ENCODE results near the gene PIGU.

PIGU gene

GRCh38 chr20:34578521-34578920 lies 98.4 kb downstream of the PIGU start:
- DNase-seq (ENCODE audit: low read depth) = no peak

GRCh38 chr20:34578025-34578424 lies 98.9 kb downstream of the PIGU start:
- DNase-seq (ENCODE audit: low read depth) = no peak

GRCh38 chr20:34577061-34577460 lies 99.8 kb downstream of the PIGU start:
- no peak for DNase-seq (ENCODE audit: low read depth)

- no peak for DNase-seq (ENCODE audit: low read depth)
Observed at GRCh38 chr20:34575756-34576155, 101.1 kb downstream of the PIGU start.

GRCh38 chr20:34575271-34575670 lies 101.6 kb downstream of the PIGU start:
- DNase-seq (ENCODE audit: low read depth) = no peak

- DNase-seq (ENCODE audit: low read depth) = no peak
Observed at GRCh38 chr20:34574861-34575260, 102.0 kb downstream of the PIGU start.

GRCh38 chr20:34574426-34574825 lies 102.5 kb downstream of the PIGU start:
- no peak for DNase-seq (ENCODE audit: low read depth)

GRCh38 chr20:34573541-34574300 lies 103.2 kb downstream of the PIGU start:
- DNase-seq (ENCODE audit: low read depth) = no peak

GRCh38 chr20:34571753-34572152 lies 105.1 kb downstream of the PIGU start:
- DNase-seq (ENCODE audit: low read depth) = no peak

- no peak for DNase-seq (ENCODE audit: low read depth)
Observed at GRCh38 chr20:34570859-34571306, 106.0 kb downstream of the PIGU start.

- DNase-seq (ENCODE audit: low read depth) = no peak
Observed at GRCh38 chr20:34569598-34569997, 107.3 kb downstream of the PIGU start.

- no peak for DNase-seq (ENCODE audit: low read depth)
Observed at GRCh38 chr20:34567892-34568865, 108.7 kb downstream of the PIGU start.

GRCh38 chr20:34566978-34567891 lies 109.7 kb downstream of the PIGU start:
- no peak for DNase-seq (ENCODE audit: low read depth)

GRCh38 chr20:34564833-34565232 lies 112.1 kb downstream of the PIGU start:
- no peak for DNase-seq (ENCODE audit: low read depth)

GRCh38 chr20:34562641-34563040 lies 114.3 kb downstream of the PIGU start:
- no peak for DNase-seq (ENCODE audit: low read depth)

GRCh38 chr20:34561661-34562060 lies 115.2 kb downstream of the PIGU start:
- DNase-seq (ENCODE audit: low read depth) = no peak

GRCh38 chr20:34560614-34561013 lies 116.3 kb downstream of the PIGU start:
- DNase-seq (ENCODE audit: low read depth) = no peak

- no peak for DNase-seq (ENCODE audit: low read depth)
Observed at GRCh38 chr20:34560141-34560523, 116.8 kb downstream of the PIGU start.

- no peak for DNase-seq (ENCODE audit: low read depth)
Observed at GRCh38 chr20:34559311-34560140, 117.4 kb downstream of the PIGU start.

- peak; percentile 87 for DNase-seq (ENCODE audit: low read depth)
Observed at GRCh38 chr20:34558320-34559218, 118.3 kb downstream of the PIGU start, which contains the start of gene MAP1LC3A. Gene MAP1LC3A, plus strand, starts transcription at chr20:34558718. Its CDS starts 151 bp downstream, at chr20:34558869.
